Stimulated activated CD4-positive, alpha-beta T cell treated with anti-CD3 and anti-CD28 coated beads, Interleukin-2, amount 100 ng/mL, for 4 hours (primary cell): Measurements from ENCODE around the gene UBE4B.
"Not testable (repeated sequence)": the region's sequence is repeated elsewhere in the genome, so short reads cannot be mapped to it uniquely, and the experiment has no call there.

Source experiments
- DNase-seq: peaks from one replicate; pipeline ENCODE4 v3.0.0-alpha.2; 2020; ENCODE audit warnings: low read depth

Gene UBE4B

GRCh38 chr1:10073371-10073770 lies 40.6 kb downstream of the UBE4B start:
- DNase-seq, result not testable (repeated sequence)

- DNase-seq, result peak; percentile 27
Measured at GRCh38 chr1:10074059-10074851, 41.5 kb downstream of the UBE4B start.

GRCh38 chr1:10074852-10075730 lies 42.3 kb downstream of the UBE4B start:
- DNase-seq, result no peak

GRCh38 chr1:10075732-10076131 lies 43.0 kb downstream of the UBE4B start:
- DNase-seq, result no peak

GRCh38 chr1:10078494-10078893 lies 45.7 kb downstream of the UBE4B start:
- no peak for DNase-seq

- no peak for DNase-seq
Measured at GRCh38 chr1:10080523-10080922, 47.8 kb downstream of the UBE4B start.

GRCh38 chr1:10082785-10083479 lies 50.2 kb downstream of the UBE4B start:
- DNase-seq, result no peak

- DNase-seq, result no peak
Measured at GRCh38 chr1:10084045-10084444, 51.3 kb downstream of the UBE4B start.

GRCh38 chr1:10085076-10085475 lies 52.3 kb downstream of the UBE4B start:
- no peak for DNase-seq

- DNase-seq, result no peak
Measured at GRCh38 chr1:10087210-10087609, 54.5 kb downstream of the UBE4B start.

GRCh38 chr1:10101929-10102328 lies 69.2 kb downstream of the UBE4B start:
- no peak for DNase-seq

GRCh38 chr1:10103193-10103592 lies 70.4 kb downstream of the UBE4B start:
- DNase-seq, result no peak

GRCh38 chr1:10104834-10105233 lies 72.1 kb downstream of the UBE4B start:
- DNase-seq, result no peak

- DNase-seq, result no peak
Measured at GRCh38 chr1:10105484-10105883, 72.7 kb downstream of the UBE4B start.

GRCh38 chr1:10106241-10106640 lies 73.5 kb downstream of the UBE4B start:
- no peak for DNase-seq

- no peak for DNase-seq
Measured at GRCh38 chr1:10106756-10107475, 74.2 kb downstream of the UBE4B start.

- DNase-seq, result not testable (repeated sequence)
Measured at GRCh38 chr1:10107476-10107847, 74.7 kb downstream of the UBE4B start.

- DNase-seq, result no peak
Measured at GRCh38 chr1:10108134-10108663, 75.4 kb downstream of the UBE4B start.

- no peak for DNase-seq
Measured at GRCh38 chr1:10108948-10109708, 76.4 kb downstream of the UBE4B start.

GRCh38 chr1:10113501-10113900 lies 80.7 kb downstream of the UBE4B start:
- DNase-seq, result no peak

GRCh38 chr1:10114746-10115145 lies 82.0 kb downstream of the UBE4B start:
- DNase-seq, result no peak
